Activated gamma-delta T cell treated with Interleukin-2 at 50 U/mL for 16 hours (primary cell): ENCODE data around the gene SNPH.

ENCODE experiments used
- DNase-seq: peaks from one replicate; pipeline ENCODE4 v3.0.0-alpha.2; 2020

The SNPH gene

DNA sequence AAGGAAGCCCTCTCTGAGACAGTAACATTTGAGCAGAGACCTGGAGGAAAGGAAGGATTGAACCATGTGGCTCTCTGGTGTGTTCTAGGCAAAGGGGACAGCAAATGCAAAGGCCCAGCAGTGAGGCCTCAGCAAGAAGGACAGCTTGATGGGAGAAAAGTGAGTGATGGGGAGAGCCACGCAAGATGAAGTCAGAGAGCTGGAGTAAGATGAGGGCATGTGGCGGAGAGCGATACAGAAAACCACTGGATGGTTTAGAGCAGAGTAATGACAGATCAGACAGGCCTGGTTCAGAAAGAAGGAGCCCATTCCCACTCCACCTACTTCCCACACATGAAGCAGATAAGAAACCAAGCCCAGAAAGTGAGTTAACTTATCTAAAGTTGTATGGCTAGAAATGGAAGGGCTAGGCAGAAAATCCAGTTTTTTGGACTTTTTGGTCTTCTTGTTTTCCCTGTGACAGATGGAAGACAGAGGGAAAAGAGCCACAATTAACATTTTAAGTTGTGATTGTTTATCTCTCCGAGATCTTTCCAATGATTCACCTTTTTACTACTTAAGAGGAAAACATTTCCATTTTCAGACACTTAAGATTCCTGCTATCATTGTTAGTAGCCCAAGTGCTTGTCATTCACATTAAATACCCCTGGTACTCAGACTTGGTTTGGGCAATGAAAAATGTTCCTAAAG lies 723 bp upstream of the SNPH start:
- no peak for DNase-seq

DNA sequence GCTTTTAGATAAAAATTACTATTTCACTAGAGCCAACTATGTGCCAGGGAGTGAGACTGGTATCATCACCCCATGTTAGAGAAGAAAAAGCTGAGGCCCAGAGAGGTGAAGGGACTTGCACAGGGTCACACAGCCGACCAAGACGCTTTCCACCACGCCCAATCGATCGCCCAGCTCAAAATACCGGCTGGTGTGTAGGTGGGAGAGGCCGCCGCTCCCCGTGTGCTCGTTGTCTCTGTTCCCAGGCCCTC lies 253 bp upstream of the SNPH start:
- no peak for DNase-seq

DNA sequence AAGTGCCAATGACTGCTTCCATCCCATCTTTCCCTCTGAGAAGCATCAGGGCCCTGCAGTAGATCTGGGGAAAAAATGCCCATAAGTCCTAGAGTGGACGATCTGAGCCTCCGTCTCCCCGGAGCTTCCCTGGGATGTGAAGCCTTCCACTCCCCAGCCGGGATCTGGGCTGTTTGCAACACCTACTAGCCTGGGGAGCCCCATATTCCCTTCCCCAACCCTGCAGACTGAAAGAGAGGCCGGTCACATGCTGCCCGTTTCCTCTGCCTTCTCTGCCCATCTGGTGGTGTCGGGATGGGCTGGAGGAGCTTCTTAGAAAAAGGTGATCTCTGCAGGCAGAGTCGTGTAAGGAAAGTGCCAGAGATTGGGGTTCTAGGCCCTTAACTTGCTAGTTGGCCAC lies 1.1 kb downstream of the SNPH start:
- no peak for DNase-seq

- DNase-seq, result no peak
Observed at GRCh38 chr20:1267809-1268374, 1.8 kb downstream of the SNPH start.

GRCh38 chr20:1269235-1269634 lies 3.1 kb downstream of the SNPH start:
- no peak for DNase-seq

GRCh38 chr20:1269850-1270249 lies 3.8 kb downstream of the SNPH start:
- no peak for DNase-seq

GRCh38 chr20:1272368-1273100 lies 6.4 kb downstream of the SNPH start:
- DNase-seq, result no peak

DNA sequence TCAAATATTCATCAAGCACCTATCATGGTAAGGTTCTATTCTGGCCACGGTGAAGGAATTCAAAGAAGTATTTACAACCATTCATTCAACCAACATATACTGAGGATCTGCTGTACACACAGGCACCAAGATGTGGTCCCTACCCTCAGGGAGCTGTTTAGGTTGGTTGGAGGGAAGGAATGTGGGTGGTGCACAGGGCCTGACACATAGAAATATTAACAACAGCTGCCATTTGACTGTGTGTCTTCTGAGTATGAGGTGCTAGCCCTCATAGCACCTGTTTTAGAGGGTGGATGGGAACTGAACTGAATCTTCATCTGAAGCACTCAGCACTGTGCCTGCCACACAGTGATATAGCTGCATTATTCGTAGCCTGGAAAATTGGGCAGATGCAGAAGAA lies 7.3 kb downstream of the SNPH start:
- no peak for DNase-seq

DNA sequence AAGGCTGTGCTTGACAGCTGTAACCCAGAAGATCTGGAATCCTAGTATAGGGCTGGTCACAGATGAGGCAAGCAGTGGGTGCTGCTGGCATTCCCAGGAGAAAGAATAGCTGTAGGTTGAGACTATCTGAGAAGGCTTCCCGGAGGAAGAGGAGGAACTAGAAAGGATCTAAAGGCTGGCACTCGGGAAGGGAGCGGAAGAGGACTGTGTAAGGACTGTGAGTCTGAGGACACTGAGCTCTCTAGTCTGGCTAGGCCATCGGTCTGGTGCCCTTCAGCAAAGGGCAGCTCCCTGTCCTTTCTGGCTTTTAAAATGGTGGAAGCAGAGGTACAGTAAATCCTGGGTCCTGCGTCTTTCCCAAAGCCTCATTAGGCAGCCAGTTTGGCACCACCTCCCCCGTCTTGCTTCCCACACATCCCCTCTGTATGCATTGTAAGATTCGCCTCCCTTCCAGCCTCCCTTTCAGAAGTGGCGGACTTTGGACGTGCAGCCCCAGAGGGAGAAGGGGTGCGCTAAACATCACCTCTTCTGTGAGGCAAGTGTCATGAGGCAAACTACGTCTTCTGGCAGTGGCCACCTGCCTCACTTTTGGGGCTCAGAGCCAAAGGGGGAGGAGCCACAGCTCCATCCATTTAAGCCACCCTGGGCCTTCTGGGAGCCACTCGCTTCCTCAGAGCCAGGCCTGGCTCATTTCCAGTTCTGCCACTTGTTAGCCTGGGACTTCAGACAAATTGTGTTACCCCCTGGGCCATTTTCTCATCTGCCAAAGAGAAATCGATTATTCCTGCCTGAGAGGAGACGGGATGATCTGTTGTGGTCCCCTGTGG lies 8.6 kb downstream of the SNPH start:
- DNase-seq, result no peak

- DNase-seq, result no peak
Observed at GRCh38 chr20:1275919-1276318, 9.8 kb downstream of the SNPH start.

GRCh38 chr20:1277529-1278322 lies 11.6 kb downstream of the SNPH start:
- DNase-seq, result no peak

DNA sequence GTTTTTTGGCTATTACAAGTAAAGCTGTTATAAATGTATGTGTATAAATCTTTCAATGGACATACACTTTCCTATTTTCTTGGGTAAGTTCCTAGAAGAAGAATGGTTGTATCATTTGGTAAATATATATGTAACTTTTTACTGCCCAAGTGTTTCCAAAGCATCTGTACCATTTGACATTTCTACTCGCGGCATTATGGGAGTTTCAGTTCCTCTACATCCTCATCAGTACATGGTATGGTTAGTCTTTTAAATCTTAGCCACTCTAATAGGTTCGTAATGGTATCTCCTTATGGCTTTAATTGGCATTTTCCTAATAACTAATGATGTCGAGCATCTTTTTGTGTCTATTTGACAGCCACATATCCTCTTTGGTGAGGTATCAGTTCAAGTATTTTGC lies 12.9 kb downstream of the SNPH start:
- DNase-seq, result no peak

GRCh38 chr20:1280195-1281102 lies 14.4 kb downstream of the SNPH start:
- no peak for DNase-seq

DNA sequence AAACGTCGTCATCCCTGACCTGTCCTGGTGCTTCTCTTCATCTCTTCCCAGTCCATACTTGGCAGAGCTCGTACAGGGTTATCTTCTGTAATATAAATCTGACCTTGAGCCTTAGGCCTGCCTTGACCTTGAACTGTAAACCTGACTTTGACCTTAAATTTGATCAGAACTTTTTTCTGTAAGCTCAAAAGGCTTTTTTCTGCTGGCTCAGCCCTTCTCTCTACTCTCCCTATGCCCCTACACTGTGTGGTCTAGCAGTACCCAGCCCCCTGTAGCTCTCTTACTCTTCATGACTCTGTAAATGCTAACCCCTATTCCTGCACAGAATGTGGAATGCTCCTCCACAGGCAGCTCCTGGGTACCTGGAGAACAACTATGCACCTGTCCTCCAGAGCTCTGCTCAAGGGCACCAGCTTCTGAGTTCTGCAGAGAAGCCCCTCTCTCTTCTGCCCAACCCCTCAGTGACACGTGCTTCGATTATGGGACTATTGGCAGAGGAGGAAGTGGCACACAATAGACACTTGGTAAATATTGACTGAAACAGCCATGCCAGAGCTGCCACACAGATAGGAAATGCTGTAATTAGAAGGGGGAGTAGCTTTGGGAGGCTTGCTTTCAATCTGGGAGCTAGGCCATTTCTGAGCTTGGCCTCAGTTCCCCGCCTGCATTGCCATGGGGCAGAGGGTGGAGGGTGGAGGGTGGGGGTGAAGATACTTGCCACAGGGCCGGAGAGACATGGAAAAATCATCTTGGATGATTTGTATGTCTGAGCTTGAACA lies 15.4 kb downstream of the SNPH start:
- DNase-seq, result no peak

DNA sequence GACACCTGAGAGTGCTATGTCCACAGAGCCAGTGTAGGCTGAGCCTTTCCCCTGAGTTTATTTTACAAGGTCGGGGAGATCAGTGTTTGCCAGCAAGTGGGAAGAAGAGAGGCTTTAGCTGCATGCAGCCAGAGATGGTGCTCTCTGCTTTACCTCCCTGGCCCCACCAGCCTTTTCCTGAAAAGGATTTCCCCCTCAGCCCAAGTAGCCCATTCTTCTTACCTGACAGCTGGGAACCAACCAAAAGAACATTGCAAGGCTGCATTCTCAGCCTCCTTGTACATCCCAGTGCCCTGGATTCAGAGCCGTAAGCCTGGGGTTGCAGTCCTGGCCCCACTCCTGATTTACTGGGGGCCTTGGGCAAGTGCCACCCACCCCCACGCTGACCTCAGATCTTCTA lies 16.9 kb downstream of the SNPH start:
- DNase-seq, result no peak

DNA sequence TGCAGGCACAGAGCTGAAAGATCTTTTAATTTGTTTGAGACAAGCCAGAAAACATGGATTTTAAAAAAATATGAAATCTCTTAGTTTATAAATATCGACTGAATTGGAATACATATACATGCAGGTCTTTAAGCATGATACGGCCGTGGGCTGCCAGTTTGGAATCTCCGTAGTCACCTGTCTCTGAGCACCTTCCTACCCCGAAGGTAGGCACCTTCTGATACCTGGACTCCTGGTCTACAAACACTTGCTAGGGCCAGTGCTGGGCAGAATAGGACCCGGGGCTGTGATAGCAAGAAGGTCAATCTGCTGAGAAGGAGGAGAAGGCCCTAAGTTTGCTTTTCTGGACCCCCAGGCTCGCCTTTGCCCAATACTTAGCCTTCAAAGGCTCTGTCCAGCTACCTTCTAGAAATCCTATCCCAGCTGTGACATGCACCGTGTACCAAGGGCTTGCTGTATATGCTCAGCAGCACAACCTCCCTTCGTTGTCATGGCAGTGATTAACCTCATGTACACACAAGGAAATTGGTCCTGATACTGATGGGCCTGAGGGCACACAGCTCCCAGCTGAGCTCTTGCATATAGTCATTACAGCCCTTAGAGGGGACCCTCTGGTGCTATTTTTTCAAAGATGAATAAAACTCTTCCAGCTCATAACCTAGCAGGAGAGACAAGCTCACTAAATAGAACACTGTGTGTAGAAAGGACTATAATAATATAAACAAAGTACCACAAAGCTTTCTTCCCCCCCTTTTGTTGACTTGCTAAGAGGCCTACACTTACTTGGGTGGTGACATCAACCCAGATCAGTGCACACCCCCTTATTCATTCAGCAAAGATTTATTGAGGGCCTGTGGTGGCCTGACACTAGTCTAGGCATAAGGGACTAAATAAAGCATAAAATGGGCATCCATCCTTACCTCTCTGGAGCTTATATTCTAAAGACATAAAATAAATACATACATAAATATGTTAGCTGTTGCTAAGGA lies 17.7 kb downstream of the SNPH start:
- DNase-seq, result no peak

DNA sequence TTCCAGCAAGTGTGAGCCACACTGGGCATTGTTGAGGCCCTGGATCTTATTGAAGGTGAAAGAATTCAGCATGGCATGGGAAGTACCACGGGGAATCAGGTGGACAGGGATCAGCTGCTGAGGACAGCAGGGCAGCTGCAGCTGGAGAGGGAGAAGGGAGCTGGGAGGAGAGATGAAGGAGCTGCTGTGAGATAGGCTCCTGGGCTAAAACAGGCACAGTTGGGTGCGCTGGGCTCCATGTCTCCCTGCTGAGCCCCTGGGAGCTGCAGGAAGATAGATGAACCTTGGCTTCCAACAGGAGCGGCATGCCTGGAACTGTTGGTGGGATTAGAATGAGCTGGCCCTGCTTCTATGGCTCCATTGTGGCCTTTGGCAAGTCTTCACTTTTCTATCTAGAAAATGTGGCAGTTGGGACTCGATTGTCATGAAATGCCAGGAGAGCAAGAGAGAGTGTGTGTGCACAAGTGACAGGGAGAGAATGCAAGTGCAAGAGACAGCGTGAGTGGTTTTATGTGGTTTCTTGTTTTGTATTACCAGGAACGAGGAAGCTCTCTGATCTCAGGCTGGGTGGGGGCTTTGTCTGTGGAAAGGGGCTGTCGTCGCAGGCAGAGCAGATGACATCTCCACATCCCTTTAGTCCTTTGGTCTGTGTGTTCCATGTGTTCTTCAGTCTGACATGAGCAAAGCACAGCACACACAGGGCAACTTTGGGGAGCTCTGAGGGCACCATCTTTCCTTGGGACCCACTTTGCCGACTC lies 20.4 kb downstream of the SNPH start:
- no peak for DNase-seq

GRCh38 chr20:1287306-1287705 lies 21.2 kb downstream of the SNPH start:
- DNase-seq, result no peak
